Esophagus squamous epithelium (tissue), 4 donors: Measurements from ENCODE around the gene SNRNP25.

Source experiments
- CTCF ChIP-seq, 6 experiments: fragments of 450-650 bp in 4 of 6; fragments of 200-600 bp in 2 of 6; sonication (generic) in 2 of 6; IDR thresholded peaks; one replicate each; pipeline ENCODE4 v1.5.1; 2016 to 2019; ENCODE audit warnings: antibody characterized with exemption in 6 of 6, mild to moderate bottlenecking in 4 of 6, moderate library complexity in 4 of 6
- POLR2A ChIP-seq, 4 donors: fragments of 450-650 bp; IDR thresholded peaks; one replicate each; pipeline ENCODE4 v1.6.1; 2017; ENCODE audit warnings: antibody characterized with exemption in 4 of 4, mild to moderate bottlenecking in 4 of 4, moderate library complexity in 3 of 4

- peak; percentile 62 to 83 (median 77) for TF ChIP-seq CTCF (IDR thresholded peaks at IDR 0.05)
- TF ChIP-seq POLR2A (IDR thresholded peaks at IDR 0.05), result no peak
Observed at GRCh38 chr16:106623-107324, 53.1 kb downstream of the SNRNP25 start.
